GM12873 (cell line): ENCODE data around the gene KIAA1210.

Source experiments
- CTCF ChIP-seq: IDR thresholded peaks from 2 replicates; pipeline ENCODE4 v1.5.1; 2012; ENCODE audit warnings: low read depth, mild to moderate bottlenecking, moderate library complexity, low read length, control low read depth; ENCODE audit not compliant: insufficient read depth; ENCODE audit errors: missing control alignments

Gene KIAA1210

GRCh38 chrX:119127650-119128049 lies at the start of gene KIAA1210:
TSS of gene KIAA1210 (minus strand) at chrX:119127812. CDS start at chrX:119123642, 4,170 bp downstream.
- TF ChIP-seq CTCF, result no peak

GRCh38 chrX:119177278-119177677 lies 49.7 kb upstream of the KIAA1210 start:
- no peak for TF ChIP-seq CTCF

- no peak for TF ChIP-seq CTCF
Measured at GRCh38 chrX:119174900-119175299, 47.3 kb upstream of the KIAA1210 start.

DNA sequence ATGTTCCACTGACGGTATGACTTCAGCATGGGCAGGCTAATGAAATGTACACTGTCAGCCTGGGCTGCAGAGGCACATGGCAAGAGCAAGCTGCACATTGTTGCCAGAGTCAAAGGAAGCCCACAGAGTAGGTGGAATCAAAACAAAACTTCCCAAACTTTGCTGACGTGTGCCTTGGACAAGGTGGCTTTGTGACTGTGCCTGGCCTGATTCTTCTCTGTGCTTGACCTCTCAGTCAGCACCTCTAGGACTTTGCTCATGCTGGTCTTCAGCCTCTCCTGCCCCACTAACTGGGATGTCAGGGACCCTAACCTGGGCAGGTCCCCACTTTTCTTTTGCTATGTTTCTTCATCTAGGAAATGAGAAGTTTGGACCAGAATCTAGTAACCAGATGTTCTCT lies 40.5 kb upstream of the KIAA1210 start:
- no peak for TF ChIP-seq CTCF

DNA sequence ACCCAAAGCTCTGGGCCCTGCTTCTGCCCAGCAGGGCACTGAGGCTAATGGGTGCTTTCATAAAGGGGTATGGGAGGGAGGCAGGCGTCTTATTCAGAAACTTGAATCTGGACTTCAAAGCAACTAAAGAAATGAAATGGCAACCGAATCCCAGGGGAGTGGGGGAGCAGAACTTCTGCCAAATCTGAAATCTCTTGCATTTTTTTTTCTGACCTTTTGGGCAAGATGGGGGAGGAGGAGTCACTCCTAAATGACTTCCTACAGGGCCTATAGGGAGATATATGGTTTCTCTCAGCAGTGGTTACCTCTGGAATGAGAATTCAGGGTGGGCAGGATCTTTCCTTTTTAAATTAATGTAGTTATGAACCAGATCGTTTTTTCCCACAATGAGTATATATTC lies 30.6 kb upstream of the KIAA1210 start:
- no peak for TF ChIP-seq CTCF

DNA sequence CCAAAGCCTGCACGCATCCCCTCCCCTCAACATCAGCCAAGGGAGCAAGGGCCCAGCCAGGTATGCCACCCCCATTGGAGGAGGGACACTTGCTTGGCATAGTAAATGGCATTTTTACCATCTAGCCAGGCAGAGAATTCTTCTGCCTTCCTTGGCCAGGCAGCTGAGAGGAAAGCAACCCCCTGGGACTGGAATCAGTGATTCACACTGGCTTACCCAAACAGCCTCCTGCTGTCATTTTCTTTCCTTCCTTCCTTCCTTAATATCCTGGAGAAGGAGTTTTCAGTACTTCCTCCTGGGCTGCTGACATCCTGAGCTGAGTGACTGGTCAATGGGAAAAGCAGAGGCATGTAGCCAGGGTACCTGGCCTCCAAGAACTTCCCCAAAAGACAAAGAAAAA lies 28.6 kb upstream of the KIAA1210 start:
- TF ChIP-seq CTCF, result no peak

DNA sequence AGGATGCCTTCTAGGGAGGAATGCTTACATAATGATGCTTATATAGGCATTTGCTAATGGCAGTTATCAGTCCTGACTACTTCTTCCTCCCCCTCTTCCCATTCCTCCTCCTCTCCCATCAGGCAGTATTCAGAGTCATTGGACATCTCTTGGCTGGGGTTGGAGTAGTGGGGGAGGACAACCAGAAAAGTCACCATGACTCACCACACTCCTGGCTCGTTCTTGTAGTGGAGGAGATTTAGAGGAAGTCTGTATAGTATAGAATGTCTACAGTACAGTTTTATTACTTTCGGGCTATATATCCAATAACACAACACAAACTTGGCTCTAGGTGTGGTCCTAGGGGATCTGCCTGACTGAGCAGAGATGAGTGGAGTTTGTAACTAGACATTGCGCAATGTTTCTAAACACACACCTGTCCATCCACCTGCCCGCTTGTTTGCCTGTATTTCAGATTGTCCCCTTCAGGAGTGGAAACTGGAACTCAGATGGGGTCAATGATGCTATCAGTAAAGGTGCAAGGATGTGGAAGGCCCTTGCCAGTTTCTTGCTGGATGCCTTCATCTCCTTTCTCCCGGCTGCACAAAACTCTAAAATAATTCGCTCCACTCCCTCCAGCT lies 27.9 kb upstream of the KIAA1210 start:
- TF ChIP-seq CTCF, result no peak
